Measurements from ENCODE around the gene ZNF689. TPM values are rescaled to one million over a fixed set of nuclear protein-coding genes. Genes with fewer than 3 reads are reported as not detected.

ZNF689 gene
- total RNA-seq, 6 donors from 2014 or later, result 3.1 to 10.9 (median 8.9) TPM

GRCh38 chr16:30626236-30626635, 16.0 kb upstream of the ZNF689 start:
- WGBS, 2 donors, result 84 to 91% methylated on average over 9 of the region's 9 CpGs
- H3K4me1 ChIP-seq, result peaks cover 0 to 3% (median 3%) of the 10 kb centered on the region in 4 donors
- no peaks in the 10 kb centered on the region for H3K27me3 ChIP-seq
- no peak overlapping the region for H3K4me3 ChIP-seq
- DNase-seq (no peak), ATAC-seq (ENCODE audit: low FRiP score in 2 of 2) (no peak)
- no peaks in the 10 kb centered on the region for H3K9me3 ChIP-seq
- H3K27ac ChIP-seq, result no peak overlapping the region
- no peak for TF ChIP-seq POLR2A (IDR thresholded peaks at IDR 0.05)
- no peak for TF ChIP-seq CTCF (IDR thresholded peaks at IDR 0.05)
- TF ChIP-seq EP300 (IDR thresholded peaks at IDR 0.05), result no peak
- no peak for TF ChIP-seq POLR2AphosphoS5 (IDR thresholded peaks at IDR 0.05)
- no peaks in the 10 kb centered on the region for H3K36me3 ChIP-seq

- Histone ChIP-seq H3K4me3 (no peak overlapping the region), H3K9me3 (no peaks in the 10 kb centered on the region), H3K36me3 (no peaks in the 10 kb centered on the region), H3K27me3 (no peaks in the 10 kb centered on the region), H3K4me1 (peaks cover 0 to 3% (median 2%) of the 10 kb centered on the region in 4 donors), H3K27ac (no peak overlapping the region)
- DNase-seq, result no peak
- TF ChIP-seq POLR2AphosphoS5 (IDR thresholded peaks at IDR 0.05) (no peak), CTCF (IDR thresholded peaks at IDR 0.05) (no peak), EP300 (IDR thresholded peaks at IDR 0.05) (no peak), POLR2A (IDR thresholded peaks at IDR 0.05) (no peak)
- no peak for ATAC-seq (ENCODE audit: low FRiP score in 2 of 2)
- 84 to 85% methylated on average over 10 to 11 of the region's 11 CpGs for WGBS, 2 donors
Measured at GRCh38 chr16:30623536-30624283, 13.5 kb upstream of the ZNF689 start.

- ATAC-seq (ENCODE audit: low FRiP score in 2 of 2) (no peak), DNase-seq (no peak)
- H3K4me1 ChIP-seq, result no peaks in the 10 kb centered on the region
- no peaks in the 10 kb centered on the region for H3K36me3 ChIP-seq
- TF ChIP-seq CTCF (IDR thresholded peaks at IDR 0.05), result no peak
- TF ChIP-seq EP300 (IDR thresholded peaks at IDR 0.05), result no peak
- no peak for TF ChIP-seq POLR2A (IDR thresholded peaks at IDR 0.05)
- no peak for TF ChIP-seq POLR2AphosphoS5 (IDR thresholded peaks at IDR 0.05)
- 52 to 58% methylated on average over 10 of the region's 10 CpGs for WGBS, 2 donors
- H3K9me3 ChIP-seq, result no peaks in the 10 kb centered on the region
- H3K27me3 ChIP-seq, result no peaks in the 10 kb centered on the region
- no peak overlapping the region for H3K27ac ChIP-seq
- H3K4me3 ChIP-seq, result no peak overlapping the region
Measured at GRCh38 chr16:30622455-30623032, 12.4 kb upstream of the ZNF689 start.

- TF ChIP-seq POLR2A (IDR thresholded peaks at IDR 0.05) (no peak), POLR2AphosphoS5 (IDR thresholded peaks at IDR 0.05) (no peak), CTCF (IDR thresholded peaks at IDR 0.05) (no peak), EP300 (IDR thresholded peaks at IDR 0.05) (no peak)
- no peaks in the 10 kb centered on the region for H3K27me3 ChIP-seq
- ATAC-seq (ENCODE audit: low FRiP score in 2 of 2) (no peak), DNase-seq (no peak)
- 78 to 79% methylated on average over 5 of the region's 5 CpGs for WGBS, 2 donors
- no peaks in the 10 kb centered on the region for H3K36me3 ChIP-seq
- H3K27ac ChIP-seq, result no peak overlapping the region
- no peaks in the 10 kb centered on the region for H3K9me3 ChIP-seq
- no peak overlapping the region for H3K4me3 ChIP-seq
- no peaks in the 10 kb centered on the region for H3K4me1 ChIP-seq
Measured at GRCh38 chr16:30621765-30622164, 11.6 kb upstream of the ZNF689 start.
